OCI-LY7 (cell line): ENCODE results near the gene SLC26A8. TPM values are rescaled to one million over a fixed set of nuclear protein-coding genes. Genes with fewer than 3 reads are reported as not detected.
A peak's percentile ranks its signal among the peaks of the same experiment; 100 is the strongest.

ENCODE experiments used
- BruUV-seq: library from RNA; stranded (reverse); fragments of 400-500 nt; replicated peaks from 2 replicates; lab custom pipeline; 2021; lab: Mats Ljungman, UMichigan
- CTCF ChIA-PET: fragments of 300-600 bp; sonication (Branson Sonifier 250); formaldehyde crosslinking; loops from one replicate; lab custom pipeline; 2022; ENCODE audit warnings: antibody characterized with exemption; ENCODE audit not compliant: unreplicated experiment; lab: Charles Lee
- POLR2A ChIA-PET: fragments of 300-600 bp; sonication (Branson Sonifier 250); formaldehyde crosslinking; loops from one replicate; lab custom pipeline; 2022; ENCODE audit warnings: antibody characterized with exemption; lab: Charles Lee
- DNase-seq: peaks from one replicate; pipeline ENCODE4 v3.0.0-alpha.2; 2015; ENCODE audit warnings: low spot score
- H2AFZ ChIP-seq: fragments of 200-600 bp; sonication (generic), shearing (Covaris generic); 2 replicates; pipeline ENCODE4 v1.6.1; 2014; ENCODE audit warnings: mild to moderate bottlenecking, antibody characterized with exemption, low read length, moderate library complexity
- H3K27ac ChIP-seq: fragments of 200-600 bp; sonication (generic); 2 replicates; pipeline ENCODE4 v1.5.1; 2014; ENCODE audit warnings: mixed run types, low read depth, mild to moderate bottlenecking, moderate library complexity, low read length, inconsistent platforms; ENCODE audit not compliant: poor library complexity, severe bottlenecking
- H3K36me3 ChIP-seq: fragments of 200-600 bp; sonication (generic); 2 replicates; pipeline ENCODE4 v1.6.1; 2014; ENCODE audit warnings: mild to moderate bottlenecking, antibody characterized with exemption, low read length, moderate library complexity, mixed read lengths; ENCODE audit not compliant: insufficient read depth
- H3K4me1 ChIP-seq: fragments of 200-600 bp; sonication (generic); 2 replicates; pipeline ENCODE4 v1.5.1; 2014; ENCODE audit warnings: mild to moderate bottlenecking, low read length; ENCODE audit not compliant: insufficient read depth, poor library complexity, severe bottlenecking
- H3K4me2 ChIP-seq: fragments of 200-600 bp; sonication (generic); 2 replicates; pipeline ENCODE4 v1.6.1; 2014; ENCODE audit warnings: mild to moderate bottlenecking, low read length
- H3K4me3 ChIP-seq: fragments of 200-600 bp; sonication (generic); 2 replicates; pipeline ENCODE4 v1.5.1; 2014; ENCODE audit warnings: mild to moderate bottlenecking, low read depth, low read length; ENCODE audit not compliant: poor library complexity, severe bottlenecking
- H3K79me2 ChIP-seq: fragments of 200-600 bp; sonication (generic); 2 replicates; pipeline ENCODE4 v1.6.1; 2016; ENCODE audit warnings: low read depth, mild to moderate bottlenecking, low read length, moderate library complexity, mixed read lengths; ENCODE audit not compliant: insufficient read depth
- H3K9me2 ChIP-seq: fragments of 200-600 bp; sonication (generic); 2 replicates; pipeline ENCODE4 v1.6.1; 2016; ENCODE audit warnings: mild to moderate bottlenecking, low read length, mixed read lengths; ENCODE audit not compliant: insufficient read depth
- H3K9me3 ChIP-seq: fragments of 200-600 bp; sonication (generic); 2 replicates; pipeline ENCODE4 v1.6.1; 2014; ENCODE audit warnings: mild to moderate bottlenecking, mixed run types, low read length, mixed read lengths
- H4K20me1 ChIP-seq: fragments of 200-600 bp; sonication (generic); 2 replicates; pipeline ENCODE4 v1.6.1; 2014; ENCODE audit warnings: mild to moderate bottlenecking, antibody characterized with exemption, low read length, moderate library complexity, mixed read lengths; ENCODE audit not compliant: insufficient read depth
- CTCF ChIP-seq: fragments of 200-600 bp; sonication (generic); conservative IDR thresholded peaks from 2 replicates; pipeline ENCODE4 v1.5.1; 2014; ENCODE audit warnings: mild to moderate bottlenecking, antibody characterized with exemption, low read length, moderate library complexity, mixed read lengths
- EZH2phosphoT487 ChIP-seq: fragments of 200-600 bp; sonication (generic); IDR thresholded peaks from 2 replicates; pipeline ENCODE4 v1.6.1; 2018; ENCODE audit warnings: low read depth, borderline replicate concordance, mild to moderate bottlenecking, mixed run types, antibody characterized with exemption, low read length, moderate library complexity, mixed read lengths
- intact Hi-C: fragments of 100-400 bp; cut with micrococcal nuclease; formaldehyde crosslinking; loops from one replicate; pipeline ENCODE4 v1.10.0; 2022; ENCODE audit not compliant: unreplicated experiment
- total RNA-seq, 2 experiments: library from RNA; depleted of rRNA in 1 of 2; stranded (reverse); fragments of >200 nt in 1 of 2; shearing (Covaris generic) in 1 of 2; gene quantifications; 2 replicates each; pipeline ENCODE4 v1.2.3, GENCODE V29; 2014 to 2022

Gene SLC26A8
- total RNA-seq, 2 experiments from 2014 or later = not detected

- ChIA-PET POLR2A (no interaction called here), CTCF (interaction anchor here (0.5 kb wide), 1 partner anchor 262 kb away, joined by 3 read pairs; no protein-coding TSS in a partner anchor)
- Histone ChIP-seq H3K9me3 (no peaks in the 10 kb centered on the region), H3K9me2 (no peaks in the 10 kb centered on the region), H3K27ac (no peak overlapping the region), H3K4me2 (no peak overlapping the region), H2AFZ (no peak overlapping the region), H3K36me3 (no peaks in the 10 kb centered on the region), H3K4me1 (peaks cover 13% of the 10 kb centered on the region), H3K4me3 (no peak overlapping the region), H3K79me2 (peaks cover 7% of the 10 kb centered on the region; the same call in 1 of the 2 replicates), H4K20me1 (no peaks in the 10 kb centered on the region)
- DNase-seq = no peak
- intact Hi-C loops = no loop called here
- BruUV-seq = no TSS peak
- no peak for TF ChIP-seq CTCF
- TF ChIP-seq EZH2phosphoT487 = no peak
Measured at GRCh38 chr6:35925961-35926360, 98.5 kb downstream of the SLC26A8 start.

DNA sequence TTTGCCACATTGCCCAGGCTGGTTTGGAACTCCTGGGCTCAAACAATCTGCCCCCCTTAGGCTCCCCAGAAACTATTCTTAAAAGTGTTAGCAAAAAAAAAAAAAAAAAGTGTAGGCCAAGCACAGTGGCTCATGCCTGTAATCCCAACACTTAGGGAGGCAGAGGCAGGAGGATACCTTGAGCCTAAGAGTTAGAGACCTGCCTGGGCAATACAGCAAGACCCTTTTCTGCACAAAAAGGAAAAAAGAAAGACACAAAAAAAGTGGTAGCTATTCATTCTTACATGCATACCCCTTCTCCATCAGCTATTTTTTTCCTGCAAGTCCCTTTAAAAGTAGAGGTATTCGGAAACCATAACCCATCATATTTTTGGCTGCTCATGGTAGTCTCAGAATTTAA, 100.3 kb downstream of the SLC26A8 start:
- POLR2A ChIA-PET = interaction anchor here (0.7 kb wide), 1 partner anchor 61 kb away, joined by 3 read pairs; no protein-coding TSS in a partner anchor
- Histone ChIP-seq H3K27ac (no peak overlapping the region), H3K36me3 (no peaks in the 10 kb centered on the region; the same call in 1 of the 2 replicates), H3K4me3 (no peak overlapping the region), H3K4me2 (no peak overlapping the region), H2AFZ (no peak overlapping the region), H3K9me3 (no peaks in the 10 kb centered on the region), H3K4me1 (peaks cover 13% of the 10 kb centered on the region), H3K79me2 (peaks cover 19% of the 10 kb centered on the region), H3K9me2 (no peaks in the 10 kb centered on the region), H4K20me1 (peaks cover 6% of the 10 kb centered on the region; the same call in 1 of the 2 replicates)
- BruUV-seq = no TSS peak
- no peak for DNase-seq
- CTCF ChIA-PET = no interaction called here
- intact Hi-C loops = no loop called here
- TF ChIP-seq EZH2phosphoT487 (no peak), CTCF (no peak)

- Histone ChIP-seq H4K20me1 (peaks cover 25% of the 10 kb centered on the region), H3K4me3 (peak overlapping the region; percentile 93), H3K27ac (no peak overlapping the region), H3K4me1 (peaks cover 32% of the 10 kb centered on the region), H3K4me2 (peak overlapping the region; percentile 88), H2AFZ (peak overlapping the region; percentile 93; the same call in 1 of the 2 replicates), H3K9me2 (no peaks in the 10 kb centered on the region), H3K79me2 (peaks cover 39% of the 10 kb centered on the region), H3K9me3 (no peaks in the 10 kb centered on the region), H3K36me3 (peaks cover 10% of the 10 kb centered on the region)
- DNase-seq = peak; percentile 8
- no TSS peak for BruUV-seq
- ChIA-PET POLR2A (interaction anchor here (0.6 to 1.6 kb wide), 7 partner anchors 9 to 1937 kb away, joined by 3 to 8 read pairs (median 3); no protein-coding TSS in a partner anchor), CTCF (no interaction called here)
- TF ChIP-seq CTCF = no peak
- no peak for TF ChIP-seq EZH2phosphoT487
- intact Hi-C loops = no loop called here
Measured at GRCh38 chr6:35922139-35922554, 102.3 kb downstream of the SLC26A8 start.
